IPS-18a (cell line): ENCODE data around the gene KCNQ1.

Experiments used
- H3K27ac ChIP-seq: one replicate; pipeline ENCODE4 v1.5.1; 2013; ENCODE audit warnings: low read length
- H3K27me3 ChIP-seq: one replicate; pipeline ENCODE4 v1.6.1; 2013; ENCODE audit warnings: mild to moderate bottlenecking, low read length; ENCODE audit not compliant: control insufficient read depth, insufficient read depth
- H3K36me3 ChIP-seq: one replicate; pipeline ENCODE4 v1.6.1; 2013; ENCODE audit warnings: low read depth, low read length; ENCODE audit not compliant: control insufficient read depth
- H3K4me1 ChIP-seq: one replicate; pipeline ENCODE4 v1.6.1; 2013; ENCODE audit warnings: low read depth, low read length; ENCODE audit not compliant: control insufficient read depth
- H3K4me3 ChIP-seq: one replicate; pipeline ENCODE4 v1.5.1; 2013; ENCODE audit warnings: low read length
- H3K9ac ChIP-seq: one replicate; pipeline ENCODE4 v1.6.1; 2013; ENCODE audit warnings: mild to moderate bottlenecking, low read length, moderate library complexity
- H3K9me3 ChIP-seq: one replicate; pipeline ENCODE4 v1.6.1; 2013; ENCODE audit warnings: low read depth, low read length; ENCODE audit not compliant: control insufficient read depth

Gene KCNQ1

GRCh38 chr11:2558397-2558796 lies 113.6 kb downstream of the KCNQ1 start:
- Histone ChIP-seq H3K27ac (no peak overlapping the region), H3K36me3 (no peaks in the 10 kb centered on the region), H3K4me3 (no peak overlapping the region), H3K4me1 (no peaks in the 10 kb centered on the region), H3K9ac (no peak overlapping the region), H3K27me3 (peaks cover 51% of the 10 kb centered on the region), H3K9me3 (no peaks in the 10 kb centered on the region)

- H3K4me3 ChIP-seq: no peak overlapping the region
These were observed 114.2 kb downstream of the KCNQ1 start for GRCh38 chr11:2558861-2559526.

GRCh38 chr11:2559527-2560311 lies 114.9 kb downstream of the KCNQ1 start:
- Histone ChIP-seq H3K9ac (no peak overlapping the region), H3K27ac (no peak overlapping the region), H3K9me3 (no peaks in the 10 kb centered on the region), H3K4me1 (no peaks in the 10 kb centered on the region), H3K27me3 (peaks cover 54% of the 10 kb centered on the region), H3K36me3 (no peaks in the 10 kb centered on the region), H3K4me3 (no peak overlapping the region)

More at GRCh38 chr11:2558861-2559526, 114.2 kb downstream of the KCNQ1 start:
- Histone ChIP-seq H3K27me3 (peaks cover 54% of the 10 kb centered on the region), H3K4me1 (no peaks in the 10 kb centered on the region), H3K36me3 (no peaks in the 10 kb centered on the region), H3K9me3 (no peaks in the 10 kb centered on the region), H3K9ac (no peak overlapping the region), H3K27ac (no peak overlapping the region)

GRCh38 chr11:2561696-2562581 lies 117.1 kb downstream of the KCNQ1 start:
- Histone ChIP-seq H3K4me3 (no peak overlapping the region), H3K36me3 (no peaks in the 10 kb centered on the region), H3K27ac (no peak overlapping the region), H3K9me3 (no peaks in the 10 kb centered on the region), H3K4me1 (no peaks in the 10 kb centered on the region), H3K27me3 (peaks cover 52% of the 10 kb centered on the region), H3K9ac (no peak overlapping the region)

- H3K27me3 ChIP-seq: peaks cover 53% of the 10 kb centered on the region
- no peak overlapping the region for H3K27ac ChIP-seq
- H3K9ac ChIP-seq: no peak overlapping the region
- no peaks in the 10 kb centered on the region for H3K9me3 ChIP-seq
- H3K4me1 ChIP-seq: no peaks in the 10 kb centered on the region
- H3K36me3 ChIP-seq: no peaks in the 10 kb centered on the region
- no peak overlapping the region for H3K4me3 ChIP-seq
These were observed 118.0 kb downstream of the KCNQ1 start for GRCh38 chr11:2562890-2563212.

GRCh38 chr11:2563213-2564007 lies 118.6 kb downstream of the KCNQ1 start:
- no peaks in the 10 kb centered on the region for H3K36me3 ChIP-seq
- no peak overlapping the region for H3K4me3 ChIP-seq
- no peaks in the 10 kb centered on the region for H3K4me1 ChIP-seq
- H3K9me3 ChIP-seq: no peaks in the 10 kb centered on the region
- no peak overlapping the region for H3K9ac ChIP-seq
- H3K27me3 ChIP-seq: peaks cover 53% of the 10 kb centered on the region
- no peak overlapping the region for H3K27ac ChIP-seq

- Histone ChIP-seq H3K9ac (no peak overlapping the region), H3K4me3 (no peak overlapping the region), H3K27ac (no peak overlapping the region), H3K27me3 (peaks cover 50% of the 10 kb centered on the region), H3K4me1 (no peaks in the 10 kb centered on the region), H3K36me3 (no peaks in the 10 kb centered on the region), H3K9me3 (no peaks in the 10 kb centered on the region)
These were observed 119.3 kb downstream of the KCNQ1 start for GRCh38 chr11:2564008-2564530.

- Histone ChIP-seq H3K36me3 (no peaks in the 10 kb centered on the region), H3K9me3 (no peaks in the 10 kb centered on the region), H3K4me1 (no peaks in the 10 kb centered on the region), H3K27ac (no peak overlapping the region), H3K27me3 (peaks cover 49% of the 10 kb centered on the region), H3K4me3 (no peak overlapping the region), H3K9ac (no peak overlapping the region)
These were observed 120.0 kb downstream of the KCNQ1 start for GRCh38 chr11:2564588-2565425.

- no peak overlapping the region for H3K27ac ChIP-seq
- no peaks in the 10 kb centered on the region for H3K9me3 ChIP-seq
- H3K4me3 ChIP-seq: no peak overlapping the region
- H3K9ac ChIP-seq: no peak overlapping the region
- peaks cover 49% of the 10 kb centered on the region for H3K27me3 ChIP-seq
- H3K4me1 ChIP-seq: no peaks in the 10 kb centered on the region
- no peaks in the 10 kb centered on the region for H3K36me3 ChIP-seq
These were observed 120.8 kb downstream of the KCNQ1 start for GRCh38 chr11:2565447-2566222.
